ENCODE results near the gene ZNF440.
"Not testable (repeated sequence)": the region's sequence is repeated elsewhere in the genome, so short reads cannot be mapped to it uniquely, and the experiment has no call there.

Gene ZNF440
- long read RNA-seq, donor 1, full-length matches to known transcripts = 2 of 2 reads
- long read RNA-seq, donor 1, partial matches to known transcripts = 0 of 2 reads
- long read RNA-seq, donor 1, other reads (novel, unspliced or antisense) = 0 of 2 reads
- long read RNA-seq, donor 2, full-length matches to known transcripts = 1 of 1 reads
- long read RNA-seq, donor 2, partial matches to known transcripts = 0 of 1 reads
- long read RNA-seq, donor 2, other reads (novel, unspliced or antisense) = 0 of 1 reads
- long read RNA-seq, donor 3, full-length matches to known transcripts = 2 of 2 reads
- long read RNA-seq, donor 3, partial matches to known transcripts = 0 of 2 reads
- long read RNA-seq, donor 3, other reads (novel, unspliced or antisense) = 0 of 2 reads
- long read RNA-seq, donor 4, full-length matches to known transcripts = 4 of 4 reads
- long read RNA-seq, donor 4, partial matches to known transcripts = 0 of 4 reads
- long read RNA-seq, donor 4, other reads (novel, unspliced or antisense) = 0 of 4 reads
- long read RNA-seq, donor 5 = 0 reads
- long read RNA-seq, donor 6, full-length matches to known transcripts = 4 of 4 reads
- long read RNA-seq, donor 6, partial matches to known transcripts = 0 of 4 reads
- long read RNA-seq, donor 6, other reads (novel, unspliced or antisense) = 0 of 4 reads
- long read RNA-seq, donor 7 = 0 reads
- long read RNA-seq, donor 8 = 0 reads

GRCh38 chr19:11814029-11814699 lies at the start of gene ZNF440:
TSS of gene ZNF440 (plus strand) at chr19:11814273. CDS start at chr19:11814448, 175 bp downstream.
- DNase-seq = peak; percentile 93

- DNase-seq = peak; percentile 98
These were observed 47.2 kb upstream of the ZNF440 start, which contains the start of gene ZNF441 for GRCh38 chr19:11766597-11767591. TSS of gene ZNF441 (plus strand) at chr19:11767000. CDS start at chr19:11767194, 194 bp downstream.

- DNase-seq = peak; percentile 76
These were observed 46.4 kb upstream of the ZNF440 start for GRCh38 chr19:11767633-11768133.

GRCh38 chr19:11769995-11770394 lies 44.1 kb upstream of the ZNF440 start:
- no peak for DNase-seq

GRCh38 chr19:11771520-11771919 lies 42.6 kb upstream of the ZNF440 start:
- not testable (repeated sequence) for DNase-seq

- not testable (repeated sequence) for DNase-seq
These were observed 37.4 kb upstream of the ZNF440 start for GRCh38 chr19:11776669-11777068.

GRCh38 chr19:11780431-11781020 lies 33.5 kb upstream of the ZNF440 start:
- DNase-seq = no peak

GRCh38 chr19:11781295-11782057 lies 32.6 kb upstream of the ZNF440 start:
- DNase-seq = no peak

- DNase-seq = no peak
These were observed 30.3 kb upstream of the ZNF440 start for GRCh38 chr19:11783767-11784166.

- DNase-seq = no peak
These were observed 29.7 kb upstream of the ZNF440 start for GRCh38 chr19:11784356-11784755.

GRCh38 chr19:11787536-11787935 lies 26.5 kb upstream of the ZNF440 start:
- no peak for DNase-seq

- no peak for DNase-seq
These were observed 21.1 kb upstream of the ZNF440 start for GRCh38 chr19:11792942-11793341.

- DNase-seq = peak; percentile 70
These were observed 16.6 kb upstream of the ZNF440 start for GRCh38 chr19:11797491-11797890.

GRCh38 chr19:11798391-11799330 lies 15.4 kb upstream of the ZNF440 start, which contains the start of gene ZNF491:
TSS of gene ZNF491 (plus strand) at chr19:11798523. CDS start at chr19:11805954, 7,431 bp downstream.
- peak; percentile 90 for DNase-seq

GRCh38 chr19:11806354-11807098 lies 7.5 kb upstream of the ZNF440 start:
- DNase-seq = no peak

- no peak for DNase-seq
These were observed 7.0 kb upstream of the ZNF440 start for GRCh38 chr19:11807099-11807380.

GRCh38 chr19:11813703-11814028 lies 407 bp upstream of the ZNF440 start:
- DNase-seq = no peak

GRCh38 chr19:11814700-11815035 lies 595 bp downstream of the ZNF440 start:
- no peak for DNase-seq
